ENCODE results near the gene SFMBT2. TPM values are rescaled to one million over a fixed set of nuclear protein-coding genes. Genes with fewer than 3 reads are reported as not detected.

The SFMBT2 gene
- total RNA-seq, 1 experiment from 2014 or later: 4.0 TPM

- no peak for DNase-seq (ENCODE audit: extremely low read depth, low read depth)
Measured at GRCh38 chr10:7426349-7426748, 15.5 kb upstream of the SFMBT2 start.

GRCh38 chr10:7425691-7426090 is 14.9 kb upstream of the SFMBT2 start:
- DNase-seq (ENCODE audit: extremely low read depth, low read depth): no peak

GRCh38 chr10:7424919-7425318 is 14.1 kb upstream of the SFMBT2 start:
- no peak for DNase-seq (ENCODE audit: extremely low read depth, low read depth)

GRCh38 chr10:7424315-7424714 is 13.5 kb upstream of the SFMBT2 start:
- no peak for DNase-seq (ENCODE audit: extremely low read depth, low read depth)

GRCh38 chr10:7423521-7423920 is 12.7 kb upstream of the SFMBT2 start:
- no peak for DNase-seq (ENCODE audit: extremely low read depth, low read depth)

GRCh38 chr10:7421526-7421925 is 10.7 kb upstream of the SFMBT2 start:
- DNase-seq (ENCODE audit: extremely low read depth, low read depth): no peak

- DNase-seq (ENCODE audit: extremely low read depth, low read depth): no peak
Measured at GRCh38 chr10:7419998-7420397, 9.2 kb upstream of the SFMBT2 start.

GRCh38 chr10:7417807-7418206 is 7.0 kb upstream of the SFMBT2 start:
- DNase-seq (ENCODE audit: extremely low read depth, low read depth): no peak

GRCh38 chr10:7417103-7417623 is 6.3 kb upstream of the SFMBT2 start:
- DNase-seq (ENCODE audit: extremely low read depth, low read depth): no peak

- no peak for DNase-seq (ENCODE audit: extremely low read depth, low read depth)
Measured at GRCh38 chr10:7414766-7415165, 3.9 kb upstream of the SFMBT2 start.

- no peak for DNase-seq (ENCODE audit: extremely low read depth, low read depth)
Measured at GRCh38 chr10:7412928-7413282, 2.1 kb upstream of the SFMBT2 start.

- no peak for DNase-seq (ENCODE audit: extremely low read depth, low read depth)
Measured at GRCh38 chr10:7412237-7412927, 1.5 kb upstream of the SFMBT2 start.

- no peak for DNase-seq (ENCODE audit: extremely low read depth, low read depth)
Measured at GRCh38 chr10:7411671-7412128, 866 bp upstream of the SFMBT2 start.

GRCh38 chr10:7410301-7410861 is 453 bp downstream of the SFMBT2 start:
- no peak for DNase-seq (ENCODE audit: extremely low read depth, low read depth)

GRCh38 chr10:7409732-7410168 is 1.1 kb downstream of the SFMBT2 start:
- DNase-seq (ENCODE audit: extremely low read depth, low read depth): no peak

- no peak for DNase-seq (ENCODE audit: extremely low read depth, low read depth)
Measured at GRCh38 chr10:7409045-7409731, 1.6 kb downstream of the SFMBT2 start.

GRCh38 chr10:7408291-7409044 is 2.4 kb downstream of the SFMBT2 start:
- no peak for DNase-seq (ENCODE audit: extremely low read depth, low read depth)

- DNase-seq (ENCODE audit: extremely low read depth, low read depth): no peak
Measured at GRCh38 chr10:7407368-7408290, 3.2 kb downstream of the SFMBT2 start.

- no peak for DNase-seq (ENCODE audit: extremely low read depth, low read depth)
Measured at GRCh38 chr10:7406712-7407333, 4.0 kb downstream of the SFMBT2 start.

GRCh38 chr10:7405637-7406036 is 5.2 kb downstream of the SFMBT2 start:
- DNase-seq (ENCODE audit: extremely low read depth, low read depth): no peak
